GM12891 (cell line): ENCODE measurements around the gene CCND2.

Experiments used
- DNase-seq: peaks from one replicate; pipeline ENCODE4 v3.0.0; 2011; ENCODE audit warnings: low spot score; ENCODE audit not compliant: insufficient read length
- FAIRE-seq: peaks from 2 replicates; lab custom pipeline; 2011; peaks lifted over from hg19 to GRCh38; lab: Jason Lieb, UNC
- PAX5 ChIP-seq: IDR thresholded peaks from 2 replicates; pipeline ENCODE4 v1.6.1; 2011; ENCODE audit warnings: low read length, moderate library complexity, mild to moderate bottlenecking; ENCODE audit not compliant: insufficient read depth, severe bottlenecking
- POLR2A ChIP-seq: IDR thresholded peaks from 2 replicates; pipeline ENCODE4 v1.6.1; 2011; ENCODE audit warnings: low read depth, low read length, control low read depth
- POLR2AphosphoS5 ChIP-seq: IDR thresholded peaks from 2 replicates; pipeline ENCODE4 v1.6.1; 2011; ENCODE audit warnings: low read depth, low read length, control low read depth
- POU2F2 ChIP-seq: IDR thresholded peaks from 2 replicates; pipeline ENCODE4 v1.6.1; 2011; ENCODE audit warnings: low read depth, mild to moderate bottlenecking, control low read depth, low read length, moderate library complexity
- SPI1 ChIP-seq: IDR thresholded peaks from 2 replicates; pipeline ENCODE4 v1.6.1; 2011; ENCODE audit warnings: low read depth, low read length, control low read depth
- TAF1 ChIP-seq: IDR thresholded peaks from 2 replicates; pipeline ENCODE4 v1.6.1; 2011; ENCODE audit warnings: low read depth, low read length, control low read depth

Gene CCND2

DNA sequence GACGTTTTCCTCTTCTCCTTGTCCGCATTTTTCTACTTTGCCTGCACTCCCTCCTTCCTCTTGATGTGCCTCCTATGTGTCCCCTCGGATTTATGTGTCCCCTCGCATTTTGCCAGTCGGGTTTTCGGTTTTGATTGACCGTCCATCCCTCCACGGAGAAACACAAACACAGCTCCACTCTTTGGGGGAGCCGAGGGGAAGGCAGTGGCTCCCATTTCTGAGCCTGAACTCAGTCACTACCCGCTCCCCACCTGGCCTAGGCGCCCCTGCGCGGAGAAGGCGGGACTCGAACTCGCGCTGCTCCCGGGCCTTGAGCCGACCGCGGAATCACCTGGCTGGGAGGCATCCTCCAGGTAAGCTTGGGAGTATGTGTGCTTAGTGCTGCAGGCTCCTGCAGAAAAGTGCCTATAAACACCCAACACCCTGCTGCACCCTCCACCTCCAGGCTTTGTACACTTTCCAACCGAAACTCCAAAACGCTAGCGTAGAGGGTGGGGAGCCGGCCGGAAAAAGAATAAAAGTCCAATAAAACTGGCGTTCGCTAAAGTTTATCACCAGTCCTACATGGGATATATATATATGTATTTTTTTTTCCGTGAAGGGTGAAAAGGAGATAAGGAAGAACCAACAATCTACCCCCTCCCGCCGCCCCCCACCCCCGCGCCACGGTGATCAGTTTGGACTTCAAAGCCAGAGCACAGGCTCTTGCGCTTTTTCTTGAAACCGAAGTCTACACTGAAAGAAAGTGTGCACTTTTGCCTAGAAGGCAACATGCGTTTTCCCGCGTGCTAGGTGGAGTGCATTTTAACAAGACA is 3.3 kb upstream of the CCND2 start:
- no peak for TF ChIP-seq PAX5
- TF ChIP-seq SPI1, result no peak
- TF ChIP-seq TAF1, result no peak
- TF ChIP-seq POLR2AphosphoS5, result no peak
- TF ChIP-seq POLR2A, result no peak; the same call in 1 of the 2 replicates
- no peak for TF ChIP-seq POU2F2
- FAIRE-seq (peak; percentile 87), DNase-seq (no peak)

DNA sequence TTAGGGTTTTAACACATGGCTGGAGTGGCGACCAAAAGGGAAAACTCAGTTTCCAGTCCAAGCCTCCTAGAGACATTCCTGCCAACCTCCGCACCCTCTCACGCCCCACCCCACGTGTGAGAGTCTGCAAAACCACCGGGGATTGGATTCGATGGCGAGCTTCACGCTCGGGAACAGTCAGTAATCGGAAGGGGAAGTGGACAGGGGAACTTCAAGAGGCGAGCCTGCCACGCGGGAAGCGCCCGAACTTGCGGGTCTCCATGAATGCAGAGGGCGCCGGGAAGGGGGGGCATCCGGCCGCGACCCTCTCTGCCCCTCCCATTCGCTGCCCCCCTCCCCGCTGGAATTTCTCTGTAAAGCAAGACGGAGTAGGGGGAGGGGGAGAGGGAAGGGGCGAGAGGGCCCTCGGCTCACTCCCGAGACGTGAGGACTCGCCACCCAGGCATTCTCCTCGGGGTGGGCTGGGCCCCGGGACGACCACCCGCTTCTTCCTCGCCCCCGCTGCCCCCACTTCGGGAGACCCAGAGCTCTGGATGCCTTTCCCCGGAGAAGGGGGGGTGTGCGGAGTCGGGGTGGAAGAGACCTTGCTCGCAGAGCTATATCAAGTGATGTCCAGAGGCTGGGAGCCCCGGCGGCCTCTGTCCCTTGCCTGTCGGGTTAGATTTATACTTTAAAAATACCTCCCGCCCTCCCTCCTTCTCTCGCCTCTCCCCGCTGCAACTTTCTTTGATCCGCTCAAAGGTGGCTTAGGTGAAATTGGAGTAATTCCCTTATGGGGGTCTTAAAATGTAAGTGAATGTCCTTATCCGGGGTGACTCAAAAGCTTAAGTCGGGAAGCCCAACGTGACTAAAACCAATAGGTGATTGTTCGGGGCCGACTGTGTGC is 2.5 kb upstream of the CCND2 start:
- no peak for DNase-seq
- FAIRE-seq, result peak; percentile 78
- peak; percentile 84 for TF ChIP-seq SPI1
- TF ChIP-seq POLR2A, result peak; percentile 59; the same call in 1 of the 2 replicates
- TF ChIP-seq POU2F2, result no peak
- no peak; the same call in 1 of the 2 replicates for TF ChIP-seq POLR2AphosphoS5
- no peak for TF ChIP-seq TAF1
- no peak for TF ChIP-seq PAX5

DNA sequence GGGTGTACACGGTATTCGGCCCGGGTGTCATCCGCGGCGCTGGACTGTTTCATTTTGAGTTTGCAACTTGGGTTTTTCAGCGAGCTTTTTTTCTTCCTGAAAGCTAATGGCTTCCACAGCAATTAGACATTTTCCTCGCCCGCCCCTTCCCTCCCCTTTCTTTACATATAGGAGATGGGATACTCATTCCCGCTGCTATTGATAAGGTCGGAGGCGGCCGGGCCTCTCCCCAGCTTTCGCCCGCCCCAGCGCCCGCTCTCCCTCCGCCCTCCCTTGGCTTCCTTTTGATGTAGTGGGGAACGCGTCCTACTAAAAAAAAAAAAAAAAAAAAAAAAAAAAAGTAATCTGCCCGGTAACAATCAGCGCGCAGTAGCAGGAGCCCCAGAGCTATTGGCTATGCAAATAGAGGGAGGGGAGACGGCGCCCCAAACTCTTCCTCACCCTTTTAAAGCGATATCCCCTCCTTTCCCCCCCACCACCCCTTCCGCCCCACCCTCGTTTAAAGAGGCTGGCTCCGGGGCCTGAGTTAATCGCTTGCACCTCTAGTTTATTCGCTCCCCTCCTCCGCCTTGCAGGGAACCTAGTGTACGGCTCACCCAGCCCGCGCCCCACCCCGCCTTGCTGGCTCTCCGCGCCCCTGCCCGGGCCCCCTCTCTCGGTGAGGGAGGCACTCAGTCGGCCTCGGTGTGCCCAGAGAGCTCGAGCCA is 1.7 kb upstream of the CCND2 start:
- peak; percentile 64 for DNase-seq
- no peak for FAIRE-seq

DNA sequence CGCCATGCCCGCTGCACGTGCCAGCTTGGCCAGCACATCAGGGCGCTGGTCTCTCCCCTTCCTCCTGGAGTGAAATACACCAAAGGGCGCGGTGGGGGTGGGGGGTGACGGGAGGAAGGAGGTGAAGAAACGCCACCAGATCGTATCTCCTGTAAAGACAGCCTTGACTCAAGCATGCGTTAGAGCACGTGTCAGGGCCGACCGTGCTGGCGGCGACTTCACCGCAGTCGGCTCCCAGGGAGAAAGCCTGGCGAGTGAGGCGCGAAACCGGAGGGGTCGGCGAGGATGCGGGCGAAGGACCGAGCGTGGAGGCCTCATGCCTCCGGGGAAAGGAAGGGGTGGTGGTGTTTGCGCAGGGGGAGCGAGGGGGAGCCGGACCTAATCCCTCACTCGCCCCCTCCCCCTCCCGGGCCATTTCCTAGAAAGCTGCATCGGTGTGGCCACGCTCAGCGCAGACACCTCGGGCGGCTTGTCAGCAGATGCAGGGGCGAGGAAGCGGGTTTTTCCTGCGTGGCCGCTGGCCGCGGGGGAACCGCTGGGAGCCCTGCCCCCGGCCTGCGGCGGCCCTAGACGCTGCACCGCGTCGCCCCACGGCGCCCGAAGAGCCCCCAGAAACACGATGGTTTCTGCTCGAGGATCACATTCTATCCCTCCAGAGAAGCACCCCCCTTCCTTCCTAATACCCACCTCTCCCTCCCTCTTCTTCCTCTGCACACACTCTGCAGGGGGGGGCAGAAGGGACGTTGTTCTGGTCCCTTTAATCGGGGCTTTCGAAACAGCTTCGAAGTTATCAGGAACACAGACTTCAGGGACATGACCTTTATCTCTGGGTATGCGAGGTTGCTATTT is 914 bp upstream of the CCND2 start:
- no peak for DNase-seq
- FAIRE-seq, result peak; percentile 96

More for the DNA sequence above, 1.7 kb upstream of the CCND2 start:
- TF ChIP-seq SPI1 (no peak), TAF1 (peak; percentile 41; the same call in 1 of the 2 replicates)

DNA sequence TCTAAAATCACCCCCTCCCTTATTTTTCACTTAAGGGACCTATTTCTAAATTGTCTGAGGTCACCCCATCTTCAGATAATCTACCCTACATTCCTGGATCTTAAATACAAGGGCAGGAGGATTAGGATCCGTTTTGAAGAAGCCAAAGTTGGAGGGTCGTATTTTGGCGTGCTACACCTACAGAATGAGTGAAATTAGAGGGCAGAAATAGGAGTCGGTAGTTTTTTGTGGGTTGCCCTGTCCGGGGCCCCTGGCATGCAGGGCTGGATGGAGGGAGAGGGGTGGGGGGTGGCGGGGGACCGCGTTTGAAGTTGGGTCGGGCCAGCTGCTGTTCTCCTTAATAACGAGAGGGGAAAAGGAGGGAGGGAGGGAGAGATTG is 300 bp upstream of the CCND2 start:
- TF ChIP-seq SPI1 (no peak), PAX5 (no peak)
- no peak for FAIRE-seq
- DNase-seq, result no peak

More for the DNA sequence above, 914 bp upstream of the CCND2 start:
- TF ChIP-seq SPI1 (no peak), PAX5 (no peak), POLR2AphosphoS5 (peak; percentile 81), TAF1 (peak; percentile 42; the same call in 1 of the 2 replicates), POLR2A (peak; percentile 63), POU2F2 (peak; percentile 40; the same call in 1 of the 2 replicates)

DNA sequence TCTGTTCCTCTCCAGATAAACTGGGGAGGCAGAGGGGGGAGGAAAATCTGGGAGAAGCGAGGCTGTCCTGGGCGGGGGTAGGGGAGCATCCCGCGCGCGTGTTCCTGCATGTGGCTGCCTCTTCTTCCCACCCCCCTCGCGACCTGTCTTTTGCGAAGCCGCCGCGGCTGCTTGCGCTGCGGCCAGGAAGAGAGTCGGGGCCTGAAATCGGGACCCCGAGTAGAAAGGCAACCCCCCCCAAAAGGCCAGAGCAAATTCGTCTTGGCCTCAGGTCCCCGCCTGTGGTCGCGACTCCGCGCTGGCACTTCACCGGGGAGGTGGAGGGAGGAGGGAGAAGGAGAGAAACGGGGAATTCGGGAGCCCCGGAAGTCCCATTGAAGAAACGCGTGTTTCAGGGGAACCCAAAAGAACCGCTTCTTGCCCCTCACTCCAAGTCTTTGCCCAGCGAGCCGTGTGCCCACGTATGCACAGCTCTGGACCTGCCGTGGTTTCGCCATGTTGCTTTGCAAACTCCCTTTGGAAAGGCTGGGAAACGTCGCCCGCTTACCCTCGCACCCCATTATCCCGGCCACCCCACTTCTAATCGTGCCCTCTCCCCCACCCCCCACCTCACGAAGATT is 944 bp downstream of the CCND2 start:
- FAIRE-seq, result no peak
- DNase-seq, result no peak
- TF ChIP-seq TAF1, result peak; percentile 13
- no peak for TF ChIP-seq POU2F2
- TF ChIP-seq PAX5, result no peak
- 0 out of 2 replicates have a peak, but pooled peaks have one; percentile 24 for TF ChIP-seq POLR2AphosphoS5

DNA sequence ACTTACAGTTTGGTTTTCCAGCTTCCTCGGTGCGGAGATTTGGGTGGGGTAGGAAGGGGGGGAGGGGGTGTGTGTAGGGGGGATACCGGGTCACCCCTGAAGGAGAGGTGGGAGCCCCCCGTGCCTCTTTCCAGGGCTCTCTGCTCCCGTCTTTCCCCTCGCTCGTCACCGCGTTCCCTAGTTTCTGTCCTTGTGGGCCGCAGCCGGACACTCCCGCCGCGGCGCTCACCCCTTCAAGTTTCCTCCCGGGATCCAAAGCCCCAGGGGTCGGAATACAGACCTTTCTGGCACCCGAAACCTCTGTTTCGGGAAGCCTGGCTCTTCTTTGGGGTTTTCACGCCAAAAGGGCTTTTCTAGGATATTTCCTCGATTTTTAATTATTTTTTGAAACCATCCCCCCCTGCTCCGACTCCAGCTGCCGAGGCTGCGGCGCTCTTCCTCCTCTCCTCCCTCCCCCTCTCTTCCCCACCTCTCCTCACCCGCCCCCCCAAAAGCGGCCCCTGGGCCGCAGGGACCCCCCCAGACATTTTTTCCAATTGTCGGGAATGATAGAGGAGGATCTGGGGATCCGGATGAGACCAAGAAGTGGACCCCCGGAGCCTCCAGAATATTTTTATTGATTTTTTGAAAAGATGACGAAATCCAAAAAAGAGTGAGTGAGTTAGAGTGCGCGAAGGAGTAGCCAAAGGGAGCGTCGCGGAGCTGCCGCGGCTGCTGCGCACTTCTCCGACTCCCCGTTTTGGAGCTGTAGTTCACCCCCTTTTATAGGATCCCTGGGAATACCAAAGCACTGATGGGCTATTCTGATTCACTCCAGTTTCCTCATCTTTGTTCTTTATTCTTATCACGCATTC is 1.7 kb downstream of the CCND2 start:
- TF ChIP-seq SPI1, result no peak
- TF ChIP-seq POLR2A, result no peak
- TF ChIP-seq TAF1, result no peak
- no peak for TF ChIP-seq PAX5
- TF ChIP-seq POLR2AphosphoS5, result no peak
- TF ChIP-seq POU2F2, result no peak
- FAIRE-seq (no peak), DNase-seq (no peak)

DNA sequence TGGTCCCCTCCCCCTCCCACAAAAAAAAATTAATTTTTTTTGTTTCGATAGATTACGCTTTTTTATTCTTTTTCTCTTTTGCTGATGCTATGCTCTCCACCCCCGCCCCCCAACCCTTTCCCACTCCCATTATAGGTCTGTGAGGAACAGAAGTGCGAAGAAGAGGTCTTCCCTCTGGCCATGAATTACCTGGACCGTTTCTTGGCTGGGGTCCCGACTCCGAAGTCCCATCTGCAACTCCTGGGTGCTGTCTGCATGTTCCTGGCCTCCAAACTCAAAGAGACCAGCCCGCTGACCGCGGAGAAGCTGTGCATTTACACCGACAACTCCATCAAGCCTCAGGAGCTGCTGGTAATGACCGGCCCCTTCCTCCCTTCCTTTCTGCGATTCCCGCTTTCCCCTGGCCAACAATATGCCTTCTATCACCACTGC is 2.3 kb downstream of the CCND2 start:
- DNase-seq (no peak), FAIRE-seq (peak; percentile 33)
- TF ChIP-seq PAX5 (no peak), POLR2A (no peak), POU2F2 (no peak), SPI1 (no peak), POLR2AphosphoS5 (no peak), TAF1 (no peak)
